T-cell (primary cell): ENCODE results near the gene SGTA. TPM values are rescaled to one million over a fixed set of nuclear protein-coding genes. Genes with fewer than 3 reads are reported as not detected.

Experiments
- ATAC-seq, 4 experiments: fragments of 200-7000 bp in 3 of 4; fragments of 150-1000 bp in 1 of 4; cut with Tn5 transposase; replicated peaks in 1 of 4; 1 replicate in 3 of 4; 2 replicates in 1 of 4; pipeline ENCODE4 v1.10.0; 2021; ENCODE audit warnings: moderate library complexity in 3 of 4, mild to moderate bottlenecking in 2 of 4, moderate number of reproducible peaks in 1 of 4
- CTCF ChIA-PET, 2 donors: fragments of 300-600 bp; sonication (Branson Sonifier 250); formaldehyde crosslinking; loops; one replicate each; lab custom pipeline; 2022; ENCODE audit warnings: antibody characterized with exemption in 2 of 2; lab: Charles Lee
- POLR2A ChIA-PET, 2 donors: fragments of 300-600 bp; sonication (Branson Sonifier 250); formaldehyde crosslinking; loops; one replicate each; lab custom pipeline; 2022; ENCODE audit warnings: antibody characterized with exemption in 2 of 2; lab: Charles Lee
- DNase-seq, 35 experiments: peaks; one replicate each; pipeline versions ENCODE4 v3.0.0 to v3.0.0-alpha.2; 2013 to 2023
- H3K27ac ChIP-seq: one replicate; pipeline ENCODE4 v1.5.1; 2013; ENCODE audit warnings: low read length
- H3K27me3 ChIP-seq, 2 experiments: replicated peaks in 1 of 2; 1 replicate in 1 of 2; 2 replicates in 1 of 2; pipeline versions ENCODE4 v1.6.1 to v1.7.0; 2013; ENCODE audit warnings: low read length in 1 of 2, mixed read lengths in 1 of 2; ENCODE audit not compliant: control insufficient read depth in 2 of 2, insufficient read depth in 2 of 2; ENCODE audit errors: extremely low read depth in 1 of 2
- H3K36me3 ChIP-seq, 2 donors: 1 replicate in 1 of 2; 2 replicates in 1 of 2; pipeline versions ENCODE4 v1.6.1 to v1.7.0; 2013; ENCODE audit warnings: low read length in 1 of 2; ENCODE audit not compliant: control insufficient read depth in 2 of 2, insufficient read depth in 1 of 2; ENCODE audit errors: extremely low read depth in 1 of 2
- H3K4me1 ChIP-seq, 2 experiments: 1 replicate in 1 of 2; 2 replicates in 1 of 2; pipeline versions ENCODE4 v1.6.1 to v1.7.0; 2013; ENCODE audit warnings: low read length in 2 of 2, mixed read lengths in 1 of 2; ENCODE audit not compliant: insufficient read depth in 2 of 2, control insufficient read depth in 1 of 2; ENCODE audit errors: extremely low read depth in 1 of 2
- H3K4me3 ChIP-seq, 2 donors: 1 replicate in 1 of 2; 2 replicates in 1 of 2; pipeline versions ENCODE4 v1.5.1 to v1.7.0; 2013; ENCODE audit warnings: mild to moderate bottlenecking in 2 of 2, low read length in 1 of 2, moderate library complexity in 1 of 2; ENCODE audit not compliant: control insufficient read depth in 1 of 2; ENCODE audit errors: extremely low read depth in 1 of 2
- H3K9me3 ChIP-seq: 2 replicates; pipeline ENCODE4 v1.7.0; 2013
- H3K27ac Mint-ChIP-seq, 2 donors: one replicate each; pipeline ENCODE4 v1.8.0; 2020 to 2021; ENCODE audit warnings: mild to moderate bottlenecking in 2 of 2, mixed read lengths in 2 of 2
- H3K27me3 Mint-ChIP-seq, 2 donors: one replicate each; pipeline ENCODE4 v1.8.0; 2021 to 2022; ENCODE audit warnings: mixed read lengths in 2 of 2
- H3K36me3 Mint-ChIP-seq: one replicate; pipeline ENCODE4 v1.8.0; 2021; ENCODE audit warnings: mixed read lengths
- H3K4me1 Mint-ChIP-seq, 3 donors: one replicate each; pipeline ENCODE4 v1.8.0; 2020 to 2022; ENCODE audit warnings: mixed read lengths in 3 of 3, mild to moderate bottlenecking in 1 of 3
- H3K4me3 Mint-ChIP-seq, 3 donors: one replicate each; pipeline ENCODE4 v1.8.0; 2020 to 2022; ENCODE audit warnings: mild to moderate bottlenecking in 3 of 3, mixed read lengths in 3 of 3, moderate library complexity in 3 of 3
- H3K9me3 Mint-ChIP-seq, 3 donors: one replicate each; pipeline ENCODE4 v1.8.0; 2020 to 2022; ENCODE audit warnings: mixed read lengths in 3 of 3
- WGBS: methylation state at CpG from one replicate; pipeline ENCODE4 v1.1.5; 2013; ENCODE audit warnings: missing lambda C conversion rate; ENCODE audit not compliant: insufficient coverage; 5-methylcytosine and 5-hydroxymethylcytosine counted together
- total RNA-seq, 35 experiments: library from RNA in 6 of 35; stranded (reverse) in 6 of 35; fragments of 120-200 nt in 1 of 35; gene quantifications; one replicate each; pipeline versions ENCODE4 v1.2.1 to v1.2.4 and lab custom pipeline; 2013 to 2026

Gene SGTA
- total RNA-seq, 5 donors from 2014 or later (not counting 1 experiment from before 2014, with no cell fraction given): 28.9 to 42.5 (median 36.7) TPM

DNA sequence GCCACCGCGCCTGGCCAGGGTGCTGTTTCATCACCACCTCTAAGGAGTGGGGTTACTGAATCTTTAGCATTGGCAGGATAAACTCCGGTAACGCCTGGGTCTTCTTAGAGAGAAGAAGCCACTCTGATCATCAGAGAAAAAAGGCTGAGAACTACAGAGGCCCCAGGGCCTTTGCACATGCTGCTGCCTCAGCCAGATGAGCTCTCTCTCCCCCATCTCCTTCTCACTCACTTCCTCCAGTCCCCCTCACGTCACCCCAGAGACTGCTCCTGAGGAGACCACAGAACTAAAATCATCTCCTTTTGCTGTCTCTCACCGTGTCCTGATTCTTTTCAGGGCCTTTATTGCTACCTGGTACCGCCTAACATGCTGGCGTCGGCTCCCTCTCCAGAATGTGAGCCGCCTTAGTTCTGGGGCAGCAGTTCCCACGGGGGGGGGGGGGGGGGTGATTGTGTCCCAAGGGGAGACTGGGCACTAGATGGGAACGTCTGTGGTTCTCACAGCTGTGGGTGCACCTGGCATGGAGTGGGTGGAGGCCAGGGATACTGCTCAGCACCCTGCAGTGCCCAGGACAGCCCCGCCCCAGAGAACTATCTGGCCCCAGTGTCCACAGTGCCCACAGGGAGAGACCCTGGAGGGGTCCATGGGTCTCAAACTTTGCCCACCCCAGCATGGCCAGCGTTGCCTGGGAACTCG lies 56.8 kb downstream of the SGTA start:
- Histone ChIP-seq H3K4me1 (peaks cover 0 to 11% of the 10 kb centered on the region in 2 experiments), H3K27ac (no peak overlapping the region), H3K9me3 (no peaks in the 10 kb centered on the region), H3K4me3 (no peak overlapping the region), H3K27me3 (peaks cover 3 to 56% of the 10 kb centered on the region in 2 experiments), H3K36me3 (no peaks in the 10 kb centered on the region)
- H3K27me3 Mint-ChIP-seq: peaks cover 14 to 39% of the 10 kb centered on the region in 2 donors
- WGBS: 58% methylated on average over 15 of the region's 15 CpGs
- no peak overlapping the region for H3K27ac Mint-ChIP-seq
- H3K36me3 Mint-ChIP-seq: no peaks in the 10 kb centered on the region
- DNase-seq (no peak), ATAC-seq (no peak)
- H3K4me3 Mint-ChIP-seq: no peak overlapping the region
- H3K9me3 Mint-ChIP-seq: no peaks in the 10 kb centered on the region
- H3K4me1 Mint-ChIP-seq: peaks cover 0 to 7% (median 3%) of the 10 kb centered on the region in 3 donors
- ChIA-PET POLR2A (no interaction called here), CTCF (no interaction called here)

DNA sequence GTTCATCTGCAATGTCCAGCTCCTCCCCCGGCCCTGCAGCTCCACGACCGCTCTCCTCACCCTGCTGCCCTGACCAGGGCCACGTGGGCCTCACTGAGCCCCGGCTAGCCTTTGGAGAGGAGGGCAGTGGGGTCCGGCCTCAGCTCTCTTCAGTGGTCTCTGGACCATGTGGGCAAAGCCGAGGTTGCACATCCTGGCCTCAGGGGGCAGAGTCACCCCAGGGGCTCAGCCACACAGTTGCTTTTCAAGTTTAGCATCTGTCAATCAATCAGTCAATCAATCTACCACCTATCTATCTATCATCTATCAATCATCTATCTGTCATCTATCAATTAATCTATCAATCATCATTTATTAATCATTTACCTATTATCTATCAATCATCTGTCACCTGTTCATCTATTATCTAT lies 58.9 kb downstream of the SGTA start:
- ChIA-PET CTCF (no interaction called here), POLR2A (no interaction called here)
- 67% methylated on average over 6 of the region's 7 CpGs for WGBS
- Histone ChIP-seq H3K9me3 (no peaks in the 10 kb centered on the region), H3K27me3 (peaks cover 3 to 70% of the 10 kb centered on the region in 2 experiments), H3K4me1 (peaks cover 2 to 23% of the 10 kb centered on the region in 2 experiments), H3K27ac (no peak overlapping the region), H3K4me3 (no peak overlapping the region), H3K36me3 (no peaks in the 10 kb centered on the region)
- peaks cover 0 to 11% (median 7%) of the 10 kb centered on the region in 3 donors for H3K4me1 Mint-ChIP-seq
- H3K4me3 Mint-ChIP-seq: no peak overlapping the region
- H3K27ac Mint-ChIP-seq: no peak overlapping the region
- ATAC-seq (no peak), DNase-seq (no peak)
- H3K36me3 Mint-ChIP-seq: no peaks in the 10 kb centered on the region
- peaks cover 18 to 48% of the 10 kb centered on the region in 2 donors for H3K27me3 Mint-ChIP-seq
- H3K9me3 Mint-ChIP-seq: no peaks in the 10 kb centered on the region

DNA sequence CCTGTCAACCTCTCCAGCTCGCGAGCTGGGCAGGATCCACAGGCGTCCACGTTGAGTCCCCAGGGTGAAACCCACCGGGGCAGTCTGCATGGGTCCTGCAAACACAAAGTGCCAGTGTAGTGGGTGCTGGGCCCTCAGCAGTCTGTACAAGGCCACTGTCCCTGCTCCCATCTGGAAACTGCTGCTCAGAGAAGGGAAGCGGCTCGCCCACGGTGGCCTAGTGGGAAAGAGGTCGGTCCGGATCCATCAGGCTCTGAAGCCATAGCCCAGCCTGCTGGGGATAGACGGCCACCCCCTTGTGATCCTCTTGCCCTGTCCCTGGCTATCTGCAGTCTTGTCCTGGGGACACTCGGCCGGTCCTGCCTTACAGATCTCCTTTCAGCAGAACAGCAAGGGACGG lies 59.3 kb downstream of the SGTA start:
- no peak overlapping the region for H3K4me3 ChIP-seq
- H3K4me1 Mint-ChIP-seq: peaks cover 0 to 11% (median 7%) of the 10 kb centered on the region in 3 donors
- no peaks in the 10 kb centered on the region for H3K36me3 Mint-ChIP-seq
- peaks cover 18 to 52% of the 10 kb centered on the region in 2 donors for H3K27me3 Mint-ChIP-seq
- no peaks in the 10 kb centered on the region for H3K36me3 ChIP-seq
- H3K9me3 Mint-ChIP-seq: no peaks in the 10 kb centered on the region
- H3K4me3 Mint-ChIP-seq: no peak overlapping the region
- ChIA-PET CTCF (no interaction called here), POLR2A (no interaction called here)
- no peak overlapping the region for H3K27ac ChIP-seq
- H3K27me3 ChIP-seq: peaks cover 3 to 74% of the 10 kb centered on the region in 2 experiments
- 87% methylated on average over 14 of the region's 14 CpGs for WGBS
- no peaks in the 10 kb centered on the region for H3K9me3 ChIP-seq
- no peak overlapping the region for H3K27ac Mint-ChIP-seq
- peaks cover 2 to 23% of the 10 kb centered on the region in 2 experiments for H3K4me1 ChIP-seq
- ATAC-seq (no peak), DNase-seq (no peak)

DNA sequence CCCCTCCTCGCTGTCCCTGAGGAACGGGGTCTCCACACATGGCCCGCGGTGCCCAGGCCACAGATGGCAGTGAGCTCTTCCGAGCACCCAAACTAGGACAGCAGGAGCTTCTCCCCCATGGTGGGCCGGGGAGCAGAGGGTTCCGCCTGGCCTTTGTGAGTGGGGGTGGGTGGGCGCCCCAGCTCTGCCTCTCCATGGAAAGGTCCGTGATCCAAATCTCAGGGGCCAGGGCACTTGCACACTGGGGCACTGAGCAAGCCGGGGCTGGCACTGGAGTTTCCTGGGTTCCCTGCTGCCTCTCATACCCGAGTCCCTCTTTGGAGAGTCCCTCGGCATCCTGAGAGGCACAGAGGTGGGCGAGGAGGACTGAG lies 59.7 kb downstream of the SGTA start:
- no peak overlapping the region for H3K4me3 ChIP-seq
- Mint-ChIP-seq H3K4me3 (peak overlapping the region in 1 of 3 donors; percentile 49), H3K9me3 (no peaks in the 10 kb centered on the region), H3K4me1 (peaks cover 0 to 11% (median 7%) of the 10 kb centered on the region in 3 donors), H3K36me3 (no peaks in the 10 kb centered on the region), H3K27me3 (peaks cover 18 to 56% of the 10 kb centered on the region in 2 donors), H3K27ac (no peak overlapping the region)
- CTCF ChIA-PET: no interaction called here
- POLR2A ChIA-PET: no interaction called here
- no peaks in the 10 kb centered on the region for H3K36me3 ChIP-seq
- H3K4me1 ChIP-seq: peaks cover 2 to 23% of the 10 kb centered on the region in 2 experiments
- 85% methylated on average over 11 of the region's 13 CpGs for WGBS
- peaks cover 3 to 78% of the 10 kb centered on the region in 2 experiments for H3K27me3 ChIP-seq
- no peak for ATAC-seq
- no peak overlapping the region for H3K27ac ChIP-seq
- no peak for DNase-seq
- H3K9me3 ChIP-seq: no peaks in the 10 kb centered on the region

DNA sequence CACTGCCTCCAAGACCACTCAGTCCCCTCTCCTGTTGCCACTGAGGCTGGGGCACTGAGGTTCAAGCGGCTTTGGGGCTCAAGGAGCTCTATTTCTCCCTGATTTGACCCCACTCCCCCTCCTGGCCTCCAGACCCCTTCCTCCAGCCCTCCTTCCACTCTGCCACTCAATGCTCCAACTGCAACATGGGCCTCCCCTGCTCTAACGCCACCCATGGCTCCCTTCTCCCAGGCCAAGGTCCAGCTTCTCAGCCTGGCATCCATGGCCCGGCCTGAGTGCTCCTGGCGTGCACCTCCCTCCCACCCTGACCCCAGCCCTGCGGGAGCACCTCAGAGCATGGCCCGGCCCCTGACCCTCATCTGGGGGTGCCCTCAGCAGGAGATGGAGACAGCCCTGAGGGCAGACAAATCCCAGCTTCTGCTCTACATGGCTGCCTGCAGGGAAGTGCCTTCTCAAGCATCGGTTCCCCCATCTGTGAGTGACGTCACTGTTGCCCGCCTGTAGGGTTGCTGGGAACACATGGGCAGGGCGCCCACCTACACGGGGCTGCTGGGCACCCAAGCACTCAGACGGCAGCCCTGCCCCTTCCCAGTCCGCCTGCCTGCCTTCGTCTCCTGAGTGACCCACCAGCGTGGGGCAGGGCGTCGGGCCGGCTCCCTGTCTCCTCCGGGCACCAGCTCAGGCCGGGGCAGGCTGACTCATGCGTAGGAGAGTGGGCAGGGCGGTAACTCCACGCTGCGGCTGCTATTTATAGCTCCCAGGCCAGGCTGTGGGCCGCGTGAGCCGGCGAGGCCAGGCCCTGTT lies 60.3 kb downstream of the SGTA start:
- Mint-ChIP-seq H3K4me1 (peaks cover 0 to 11% (median 7%) of the 10 kb centered on the region in 3 donors), H3K27ac (no peak overlapping the region), H3K27me3 (peaks cover 22 to 58% of the 10 kb centered on the region in 2 donors), H3K9me3 (no peaks in the 10 kb centered on the region), H3K36me3 (no peaks in the 10 kb centered on the region), H3K4me3 (peak overlapping the region in 1 of 3 donors; percentile 49)
- ChIA-PET POLR2A (interaction anchor here in 1 of 2 donors (0.7 kb wide), 1 partner anchor 32 kb away, joined by 3 read pairs; no protein-coding TSS in a partner anchor), CTCF (no interaction called here)
- Histone ChIP-seq H3K36me3 (no peaks in the 10 kb centered on the region), H3K4me3 (no peak overlapping the region), H3K27me3 (peaks cover 3 to 82% of the 10 kb centered on the region in 2 experiments), H3K27ac (no peak overlapping the region), H3K4me1 (peaks cover 2 to 23% of the 10 kb centered on the region in 2 experiments), H3K9me3 (no peaks in the 10 kb centered on the region)
- no peak for DNase-seq
- ATAC-seq: no peak
- WGBS: 76% methylated on average over 26 of the region's 28 CpGs
